Calu3 (cell line): Measurements from ENCODE around the gene NDUFB8. TPM values are rescaled to one million over a fixed set of nuclear protein-coding genes. Genes with fewer than 3 reads are reported as not detected.

Source experiments
- BruUV-seq: library from RNA; stranded (reverse); fragments of 400-500 nt; replicated peaks from 2 replicates; lab custom pipeline; 2021; lab: Mats Ljungman, UMichigan
- CTCF ChIA-PET: fragments of 300-600 bp; sonication (Branson Sonifier 250); formaldehyde crosslinking; loops from one replicate; lab custom pipeline; 2022; ENCODE audit warnings: antibody characterized with exemption; lab: Charles Lee
- DNase-seq: peaks from one replicate; pipeline ENCODE4 v3.0.0; 2022
- H3K27ac Mint-ChIP-seq: one replicate; pipeline ENCODE4 v1.8.0; 2022; ENCODE audit warnings: mixed read lengths; ENCODE audit not compliant: unreplicated experiment
- H3K27me3 Mint-ChIP-seq: one replicate; pipeline ENCODE4 v1.8.0; 2022; ENCODE audit warnings: mixed read lengths; ENCODE audit not compliant: unreplicated experiment
- H3K36me3 Mint-ChIP-seq: one replicate; pipeline ENCODE4 v1.8.0; 2022; ENCODE audit warnings: mild to moderate bottlenecking, moderate library complexity, mixed read lengths; ENCODE audit not compliant: insufficient read depth, unreplicated experiment
- H3K4me1 Mint-ChIP-seq: one replicate; pipeline ENCODE4 v1.8.0; 2022; ENCODE audit warnings: mild to moderate bottlenecking, low read depth, mixed read lengths; ENCODE audit not compliant: unreplicated experiment
- H3K4me3 Mint-ChIP-seq: one replicate; pipeline ENCODE4 v1.8.0; 2022; ENCODE audit warnings: mild to moderate bottlenecking, low read depth, moderate library complexity, mixed read lengths; ENCODE audit not compliant: unreplicated experiment
- H3K9me3 Mint-ChIP-seq: one replicate; pipeline ENCODE4 v1.8.0; 2022; ENCODE audit warnings: low read depth, mixed read lengths; ENCODE audit not compliant: unreplicated experiment
- CTCF ChIP-seq: fragments of 200-600 bp; IDR thresholded peaks from one replicate; pipeline ENCODE4 v1.8.0; 2022; ENCODE audit warnings: antibody characterized with exemption; ENCODE audit not compliant: unreplicated experiment
- intact Hi-C: fragments of 100-400 bp; cut with micrococcal nuclease; formaldehyde crosslinking; loops from one replicate; pipeline ENCODE4 v1.10.0; 2022; ENCODE audit not compliant: unreplicated experiment
- total RNA-seq: library from RNA; stranded (reverse); gene quantifications from 2 replicates; pipeline ENCODE4 v1.2.3, GENCODE V29; 2022

Gene NDUFB8
- total RNA-seq, 1 experiment from 2014 or later, result 128 TPM

- CTCF ChIA-PET, result interaction anchor here (1.1 to 1.3 kb wide), 7 partner anchors 10 to 359 kb away, joined by 3 to 9 read pairs (median 6); partner anchors contain the start of genes HIF1AN and NDUFB8
- H3K4me3 Mint-ChIP-seq, result no peak within 1 kb of the TSS
- H3K27ac Mint-ChIP-seq, result no peak within 1 kb of the TSS
- no TSS peak for BruUV-seq
- no peaks in the 10 kb centered on the region for H3K9me3 Mint-ChIP-seq
- intact Hi-C loops, result loop anchor here (10.0 kb wide), 2 partner anchors 185 to 215 kb away; partner anchors contain the start of gene PKD2L1
- no peak for TF ChIP-seq CTCF
- no peaks in the 10 kb centered on the region for H3K36me3 Mint-ChIP-seq
- no peak for DNase-seq
- no peaks in the 10 kb centered on the region for H3K4me1 Mint-ChIP-seq
- H3K27me3 Mint-ChIP-seq, result no peaks in the 10 kb centered on the region
Measured at GRCh38 chr10:100519311-100520051, 10.2 kb downstream of the NDUFB8 start, which contains the start of gene SEC31B. TSS of gene SEC31B (minus strand) at chr10:100519861. CDS start at chr10:100516952, 2,909 bp downstream.

DNA sequence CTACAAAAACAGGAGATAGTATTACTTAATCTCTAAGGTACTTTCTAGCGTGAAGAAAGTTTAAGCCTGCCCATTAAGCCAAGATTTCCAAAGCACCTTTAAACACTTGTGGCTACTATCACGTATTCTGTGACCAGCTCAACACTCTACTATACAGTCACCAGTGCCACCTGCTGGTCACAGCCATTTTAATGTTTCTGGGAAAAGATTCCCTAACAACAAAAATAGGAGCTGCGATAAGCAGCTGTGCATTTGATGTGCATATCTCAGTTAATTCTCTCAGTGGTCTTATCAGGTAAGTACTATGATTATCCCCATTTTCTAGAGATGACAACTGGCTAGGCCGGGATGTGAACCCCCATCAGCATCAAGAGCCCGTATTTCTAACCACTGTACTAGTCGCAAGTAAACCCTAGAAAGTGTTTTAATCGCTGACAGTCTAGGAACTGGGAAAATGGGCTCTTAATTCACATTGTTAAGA is 10.9 kb downstream of the NDUFB8 start:
- H3K27me3 Mint-ChIP-seq, result no peaks in the 10 kb centered on the region
- no peaks in the 10 kb centered on the region for H3K36me3 Mint-ChIP-seq
- DNase-seq, result peak; percentile 47
- intact Hi-C loops, result loop anchor here (10.0 kb wide), 2 partner anchors 184 to 214 kb away; partner anchors contain the start of gene PKD2L1
- H3K9me3 Mint-ChIP-seq, result no peaks in the 10 kb centered on the region
- no peak overlapping the region for H3K4me3 Mint-ChIP-seq
- CTCF ChIA-PET, result interaction anchor here (1.1 to 1.3 kb wide), 7 partner anchors 10 to 360 kb away, joined by 3 to 9 read pairs (median 6); partner anchors contain the start of genes HIF1AN and NDUFB8
- TF ChIP-seq CTCF, result no peak
- BruUV-seq, result no TSS peak
- H3K27ac Mint-ChIP-seq, result no peak overlapping the region
- H3K4me1 Mint-ChIP-seq, result no peaks in the 10 kb centered on the region

DNA sequence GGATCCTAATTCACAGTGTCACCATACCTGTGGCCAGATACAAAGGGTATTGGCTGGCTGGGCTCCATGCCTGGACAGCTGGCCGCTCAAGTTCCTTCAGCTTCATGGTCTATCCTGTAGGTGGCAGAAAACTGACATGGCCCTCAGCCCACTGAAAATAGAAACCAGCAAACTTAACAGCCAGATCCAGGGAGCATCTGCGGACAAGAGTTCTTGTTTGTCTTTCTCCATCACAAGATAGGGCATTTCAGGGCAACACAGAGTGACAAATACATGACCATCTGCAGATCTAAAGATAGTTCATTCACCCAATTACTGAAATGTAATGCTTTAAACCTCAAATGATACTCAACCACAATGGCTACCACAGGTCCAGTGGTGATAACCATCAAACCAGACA is 12.8 kb downstream of the NDUFB8 start:
- CTCF ChIA-PET, result interaction anchor here (0.8 kb wide), 1 partner anchor 74 kb away, joined by 3 read pairs; no protein-coding TSS in a partner anchor

More for the DNA sequence above, 12.8 kb downstream of the NDUFB8 start:
- no peak overlapping the region for H3K27ac Mint-ChIP-seq
- H3K4me3 Mint-ChIP-seq, result no peak overlapping the region
- BruUV-seq, result no TSS peak
- H3K4me1 Mint-ChIP-seq, result no peaks in the 10 kb centered on the region
- TF ChIP-seq CTCF, result no peak
- no peaks in the 10 kb centered on the region for H3K36me3 Mint-ChIP-seq
- DNase-seq, result no peak
- no peaks in the 10 kb centered on the region for H3K27me3 Mint-ChIP-seq
- no peaks in the 10 kb centered on the region for H3K9me3 Mint-ChIP-seq
- intact Hi-C loops, result loop anchor here (10.0 kb wide), 2 partner anchors 182 to 212 kb away; partner anchors contain the start of gene PKD2L1
